ENCODE data around the gene TMEM18.

GRCh38 chr2:689877-690510 lies 12.8 kb upstream of the TMEM18 start:
- TF ChIP-seq CTCF (IDR thresholded peaks at IDR 0.05) (no peak), EZH2 (IDR thresholded peaks at IDR 0.05) (no peak), EZH2phosphoT487 (IDR thresholded peaks at IDR 0.05) (no peak)

All from neural progenitor cell (in vitro differentiated cells).